ENCODE results near the gene KIF26B.
"Not testable (repeated sequence)": the region's sequence is repeated elsewhere in the genome, so short reads cannot be mapped to it uniquely, and the experiment has no call there.

Gene KIF26B

GRCh38 chr1:245707941-245708340, 553.2 kb downstream of the KIF26B start:
- H3K27ac Mint-ChIP-seq = no peak overlapping the region
- H3K4me1 Mint-ChIP-seq = no peaks in the 10 kb centered on the region
- peaks cover 32% of the 10 kb centered on the region for H3K36me3 Mint-ChIP-seq
- no peak overlapping the region for H3K4me3 Mint-ChIP-seq
- no peak for ATAC-seq
- H3K27me3 Mint-ChIP-seq = peaks cover 28% of the 10 kb centered on the region
- no peaks in the 10 kb centered on the region for H3K9me3 Mint-ChIP-seq

GRCh38 chr1:245710961-245711903, 556.4 kb downstream of the KIF26B start:
- Mint-ChIP-seq H3K27ac (no peak overlapping the region), H3K36me3 (peaks cover 10% of the 10 kb centered on the region), H3K4me3 (no peak overlapping the region), H3K27me3 (peaks cover 28% of the 10 kb centered on the region), H3K9me3 (no peaks in the 10 kb centered on the region), H3K4me1 (peaks cover 9% of the 10 kb centered on the region)
- no peak for ATAC-seq

- H3K4me1 Mint-ChIP-seq, H3K4me3 Mint-ChIP-seq, H3K36me3 Mint-ChIP-seq, H3K27ac Mint-ChIP-seq, ATAC-seq, H3K9me3 Mint-ChIP-seq: not testable (repeated sequence)
- peaks cover 28% of the 10 kb centered on the region for H3K27me3 Mint-ChIP-seq
These were observed 559.2 kb downstream of the KIF26B start for GRCh38 chr1:245714027-245714426.

GRCh38 chr1:245715291-245715701, 560.5 kb downstream of the KIF26B start:
- H3K4me1 Mint-ChIP-seq = peaks cover 9% of the 10 kb centered on the region
- no peak for ATAC-seq
- H3K27ac Mint-ChIP-seq = no peak overlapping the region
- no peak overlapping the region for H3K4me3 Mint-ChIP-seq
- peaks cover 4% of the 10 kb centered on the region for H3K9me3 Mint-ChIP-seq
- peaks cover 24% of the 10 kb centered on the region for H3K27me3 Mint-ChIP-seq
- H3K36me3 Mint-ChIP-seq = peaks cover under 1% of the 10 kb centered on the region

- H3K9me3 Mint-ChIP-seq = peaks cover 4% of the 10 kb centered on the region
- no peak for ATAC-seq
- no peak overlapping the region for H3K27ac Mint-ChIP-seq
- no peaks in the 10 kb centered on the region for H3K36me3 Mint-ChIP-seq
- peaks cover 17% of the 10 kb centered on the region for H3K27me3 Mint-ChIP-seq
- peaks cover 9% of the 10 kb centered on the region for H3K4me1 Mint-ChIP-seq
- H3K4me3 Mint-ChIP-seq = no peak overlapping the region
These were observed 561.2 kb downstream of the KIF26B start for GRCh38 chr1:245715970-245716369.

- H3K27ac Mint-ChIP-seq = no peak overlapping the region
- peaks cover 9% of the 10 kb centered on the region for H3K4me1 Mint-ChIP-seq
These were observed 561.8 kb downstream of the KIF26B start for GRCh38 chr1:245716561-245716960.

GRCh38 chr1:245717611-245718010, 562.8 kb downstream of the KIF26B start:
- Mint-ChIP-seq H3K4me1 (peaks cover 9% of the 10 kb centered on the region), H3K36me3 (no peaks in the 10 kb centered on the region), H3K4me3 (no peak overlapping the region), H3K9me3 (peaks cover 4% of the 10 kb centered on the region), H3K27ac (no peak overlapping the region), H3K27me3 (peaks cover under 1% of the 10 kb centered on the region)
- ATAC-seq = no peak

More at GRCh38 chr1:245716561-245716960, 561.8 kb downstream of the KIF26B start:
- Mint-ChIP-seq H3K9me3 (peaks cover 4% of the 10 kb centered on the region), H3K36me3 (no peaks in the 10 kb centered on the region), H3K27me3 (peaks cover 11% of the 10 kb centered on the region), H3K4me3 (no peak overlapping the region)
- no peak for ATAC-seq

- H3K36me3 Mint-ChIP-seq = no peaks in the 10 kb centered on the region
- H3K4me1 Mint-ChIP-seq = peaks cover 9% of the 10 kb centered on the region
- no peaks in the 10 kb centered on the region for H3K27me3 Mint-ChIP-seq
- H3K4me3 Mint-ChIP-seq = no peak overlapping the region
- H3K27ac Mint-ChIP-seq = no peak overlapping the region
- peaks cover 4% of the 10 kb centered on the region for H3K9me3 Mint-ChIP-seq
- no peak for ATAC-seq
These were observed 563.3 kb downstream of the KIF26B start for GRCh38 chr1:245718123-245718522.

- Mint-ChIP-seq H3K4me1 (peaks cover 9% of the 10 kb centered on the region), H3K27ac (no peak overlapping the region), H3K27me3 (no peaks in the 10 kb centered on the region), H3K9me3 (peaks cover 4% of the 10 kb centered on the region), H3K36me3 (no peaks in the 10 kb centered on the region), H3K4me3 (no peak overlapping the region)
- no peak for ATAC-seq
These were observed 564.2 kb downstream of the KIF26B start for GRCh38 chr1:245718951-245719350.

GRCh38 chr1:245721488-245721887, 566.7 kb downstream of the KIF26B start:
- no peaks in the 10 kb centered on the region for H3K27me3 Mint-ChIP-seq
- peaks cover 7% of the 10 kb centered on the region for H3K9me3 Mint-ChIP-seq
- H3K4me1 Mint-ChIP-seq = no peaks in the 10 kb centered on the region
- H3K27ac Mint-ChIP-seq = no peak overlapping the region
- no peak for ATAC-seq
- peaks cover 17% of the 10 kb centered on the region for H3K36me3 Mint-ChIP-seq
- no peak overlapping the region for H3K4me3 Mint-ChIP-seq

GRCh38 chr1:245728035-245728434, 573.2 kb downstream of the KIF26B start:
- peaks cover 63% of the 10 kb centered on the region for H3K36me3 Mint-ChIP-seq
- peaks cover 37% of the 10 kb centered on the region for H3K9me3 Mint-ChIP-seq
- not testable (repeated sequence) for ATAC-seq, H3K27ac Mint-ChIP-seq, H3K4me1 Mint-ChIP-seq, H3K27me3 Mint-ChIP-seq, H3K4me3 Mint-ChIP-seq

- ATAC-seq = no peak
These were observed 576.0 kb downstream of the KIF26B start for GRCh38 chr1:245730801-245731200.

GRCh38 chr1:245740336-245740735, 585.6 kb downstream of the KIF26B start:
- H3K4me3 Mint-ChIP-seq, H3K9me3 Mint-ChIP-seq, ATAC-seq, H3K27me3 Mint-ChIP-seq, H3K4me1 Mint-ChIP-seq, H3K27ac Mint-ChIP-seq: not testable (repeated sequence)
- H3K36me3 Mint-ChIP-seq = peaks cover 12% of the 10 kb centered on the region

More at GRCh38 chr1:245730801-245731200, 576.0 kb downstream of the KIF26B start:
- H3K9me3 Mint-ChIP-seq = peaks cover 45% of the 10 kb centered on the region
- H3K36me3 Mint-ChIP-seq = peaks cover 54% of the 10 kb centered on the region
- peaks cover 12% of the 10 kb centered on the region for H3K4me1 Mint-ChIP-seq
- no peak overlapping the region for H3K4me3 Mint-ChIP-seq
- no peak overlapping the region for H3K27ac Mint-ChIP-seq
- H3K27me3 Mint-ChIP-seq = no peaks in the 10 kb centered on the region

- no peaks in the 10 kb centered on the region for H3K4me1 Mint-ChIP-seq
- H3K27me3 Mint-ChIP-seq = no peaks in the 10 kb centered on the region
- peaks cover 5% of the 10 kb centered on the region for H3K9me3 Mint-ChIP-seq
- H3K27ac Mint-ChIP-seq = no peak overlapping the region
- peaks cover 36% of the 10 kb centered on the region for H3K36me3 Mint-ChIP-seq
- no peak for ATAC-seq
- no peak overlapping the region for H3K4me3 Mint-ChIP-seq
These were observed 588.1 kb downstream of the KIF26B start for GRCh38 chr1:245742896-245743295.

- no peaks in the 10 kb centered on the region for H3K27me3 Mint-ChIP-seq
- no peaks in the 10 kb centered on the region for H3K4me1 Mint-ChIP-seq
- ATAC-seq = no peak
- no peak overlapping the region for H3K27ac Mint-ChIP-seq
- peaks cover 65% of the 10 kb centered on the region for H3K36me3 Mint-ChIP-seq
- peaks cover 5% of the 10 kb centered on the region for H3K9me3 Mint-ChIP-seq
- no peak overlapping the region for H3K4me3 Mint-ChIP-seq
These were observed 593.5 kb downstream of the KIF26B start for GRCh38 chr1:245748240-245748639.

GRCh38 chr1:245748646-245749045, 593.9 kb downstream of the KIF26B start:
- H3K4me1 Mint-ChIP-seq = no peaks in the 10 kb centered on the region
- peaks cover 65% of the 10 kb centered on the region for H3K36me3 Mint-ChIP-seq
- ATAC-seq = no peak
- H3K27ac Mint-ChIP-seq = no peak overlapping the region
- H3K27me3 Mint-ChIP-seq = no peaks in the 10 kb centered on the region
- H3K9me3 Mint-ChIP-seq = peaks cover 5% of the 10 kb centered on the region
- H3K4me3 Mint-ChIP-seq = no peak overlapping the region

All from stimulated activated memory B cell treated with anti-CD40 and anti-IgM and Interleukin-4, amounts not matched to agents 10 μg/mL and 1 μg/mL and 100 μg/mL, for 72 hours (primary cell).